ENCODE measurements around the gene ST3GAL3. TPM values are rescaled to one million over a fixed set of nuclear protein-coding genes. Genes with fewer than 3 reads are reported as not detected.

ST3GAL3 gene
- total and polyA plus RNA-seq, 2 of the 13 experiments (the other 11 are each of a cell fraction or from before 2014, with no cell fraction given), result 5.1 to 8.1 TPM

DNA sequence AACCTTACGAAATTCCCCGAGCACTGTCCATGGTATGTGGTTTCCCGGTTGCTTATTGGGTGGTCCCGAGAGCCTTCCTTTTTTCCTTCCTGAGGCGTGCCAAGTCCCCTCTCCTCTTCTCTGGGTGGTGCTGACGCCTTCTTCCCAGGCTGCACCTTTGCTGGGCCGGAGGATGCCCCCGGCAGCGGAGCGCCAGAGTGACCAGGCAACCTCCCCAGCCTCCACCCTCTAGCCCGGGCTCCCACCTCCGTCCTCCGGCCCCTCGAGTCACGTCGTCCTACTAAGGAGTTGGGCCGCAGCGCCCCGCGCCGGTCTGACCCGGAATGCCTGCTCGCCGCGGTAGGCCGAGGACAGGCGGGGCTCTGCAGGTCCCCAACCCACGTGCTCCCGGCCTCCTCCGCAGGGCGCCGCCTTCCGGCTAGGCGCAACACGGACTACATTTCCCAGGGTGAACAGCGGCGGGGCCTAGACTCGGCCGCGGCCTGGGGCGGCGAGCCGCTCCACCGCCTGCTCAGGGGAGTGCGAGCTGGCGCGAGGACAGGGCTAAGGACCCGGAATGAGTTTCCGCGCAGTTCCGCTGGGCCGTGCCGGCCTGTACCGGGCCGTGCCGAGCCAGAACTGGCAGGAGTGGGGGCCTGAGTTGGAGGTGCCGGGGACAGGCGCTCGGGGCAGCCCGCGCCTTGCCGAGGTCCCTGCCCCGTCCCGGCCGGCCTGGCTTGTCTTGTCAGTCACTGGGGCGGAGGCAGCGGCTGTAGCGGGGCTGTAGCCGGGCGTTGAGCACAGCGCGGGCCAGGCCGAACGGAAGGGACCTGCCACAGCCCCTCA is 239.1 kb downstream of the ST3GAL3 start, which contains the start of gene IPO13 (continued):
- no peak for TF ChIP-seq ZKSCAN5 (CRISPR knock-in tag; IDR thresholded peaks at IDR 0.05)
- TF ChIP-seq ZSCAN9 (CRISPR knock-in tag; IDR thresholded peaks at IDR 0.05; ENCODE audit: borderline replicate concordance), result peak; percentile 49; the same call in 1 of the 2 replicates
- TF ChIP-seq ZNF761 (CRISPR knock-in tag; conservative IDR thresholded peaks at IDR 0.05), result peak; percentile 88
- 0 out of 2 replicates have a peak, but pooled peaks have one; percentile 69 for TF ChIP-seq AKAP8 (CRISPR knock-in tag; IDR thresholded peaks at IDR 0.05)
- TF ChIP-seq, protein P1, sequence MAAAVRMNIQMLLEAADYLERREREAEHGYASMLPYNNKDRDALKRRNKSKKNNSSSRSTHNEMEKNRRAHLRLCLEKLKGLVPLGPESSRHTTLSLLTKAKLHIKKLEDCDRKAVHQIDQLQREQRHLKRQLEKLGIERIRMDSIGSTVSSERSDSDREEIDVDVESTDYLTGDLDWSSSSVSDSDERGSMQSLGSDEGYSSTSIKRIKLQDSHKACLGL (CRISPR knock-in tag; IDR thresholded peaks at IDR 0.05), result peak; percentile 93; the same call in 1 of the 2 replicates
- TF ChIP-seq NFE2L2 (IDR thresholded peaks at IDR 0.05; ENCODE audit: low read length), result no peak
- TF ChIP-seq DNMT1 (CRISPR knock-in tag; IDR thresholded peaks at IDR 0.05), result no peak; the same call in 1 of the 2 replicates
- TF ChIP-seq TAF1 (CRISPR knock-in tag; IDR thresholded peaks at IDR 0.05), result peak; percentile 87
- TF ChIP-seq MXI1 (IDR thresholded peaks at IDR 0.05; ENCODE audit: borderline replicate concordance, low read depth, low read length), result peak; percentile 98
- no peak for TF ChIP-seq TCF12 (IDR thresholded peaks at IDR 0.05)
- peak; percentile 2; the same call in 1 of the 2 replicates for TF ChIP-seq TCF12 (CRISPR knock-in tag; IDR thresholded peaks at IDR 0.05)
- TF ChIP-seq, protein P2, sequence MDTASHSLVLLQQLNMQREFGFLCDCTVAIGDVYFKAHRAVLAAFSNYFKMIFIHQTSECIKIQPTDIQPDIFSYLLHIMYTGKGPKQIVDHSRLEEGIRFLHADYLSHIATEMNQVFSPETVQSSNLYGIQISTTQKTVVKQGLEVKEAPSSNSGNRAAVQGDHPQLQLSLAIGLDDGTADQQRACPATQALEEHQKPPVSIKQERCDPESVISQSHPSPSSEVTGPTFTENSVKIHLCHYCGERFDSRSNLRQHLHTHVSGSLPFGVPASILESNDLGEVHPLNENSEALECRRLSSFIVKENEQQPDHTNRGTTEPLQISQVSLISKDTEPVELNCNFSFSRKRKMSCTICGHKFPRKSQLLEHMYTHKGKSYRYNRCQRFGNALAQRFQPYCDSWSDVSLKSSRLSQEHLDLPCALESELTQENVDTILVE (CRISPR knock-in tag; IDR thresholded peaks at IDR 0.05), result peak; percentile 79
- TF ChIP-seq, protein P3, sequence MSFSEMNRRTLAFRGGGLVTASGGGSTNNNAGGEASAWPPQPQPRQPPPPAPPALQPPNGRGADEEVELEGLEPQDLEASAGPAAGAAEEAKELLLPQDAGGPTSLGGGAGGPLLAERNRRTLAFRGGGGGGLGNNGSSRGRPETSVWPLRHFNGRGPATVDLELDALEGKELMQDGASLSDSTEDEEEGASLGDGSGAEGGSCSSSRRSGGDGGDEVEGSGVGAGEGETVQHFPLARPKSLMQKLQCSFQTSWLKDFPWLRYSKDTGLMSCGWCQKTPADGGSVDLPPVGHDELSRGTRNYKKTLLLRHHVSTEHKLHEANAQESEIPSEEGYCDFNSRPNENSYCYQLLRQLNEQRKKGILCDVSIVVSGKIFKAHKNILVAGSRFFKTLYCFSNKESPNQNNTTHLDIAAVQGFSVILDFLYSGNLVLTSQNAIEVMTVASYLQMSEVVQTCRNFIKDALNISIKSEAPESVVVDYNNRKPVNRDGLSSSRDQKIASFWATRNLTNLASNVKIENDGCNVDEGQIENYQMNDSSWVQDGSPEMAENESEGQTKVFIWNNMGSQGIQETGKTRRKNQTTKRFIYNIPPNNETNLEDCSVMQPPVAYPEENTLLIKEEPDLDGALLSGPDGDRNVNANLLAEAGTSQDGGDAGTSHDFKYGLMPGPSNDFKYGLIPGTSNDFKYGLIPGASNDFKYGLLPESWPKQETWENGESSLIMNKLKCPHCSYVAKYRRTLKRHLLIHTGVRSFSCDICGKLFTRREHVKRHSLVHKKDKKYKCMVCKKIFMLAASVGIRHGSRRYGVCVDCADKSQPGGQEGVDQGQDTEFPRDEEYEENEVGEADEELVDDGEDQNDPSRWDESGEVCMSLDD (CRISPR knock-in tag; IDR thresholded peaks at IDR 0.05; ENCODE audit: borderline replicate concordance), result no peak
- peak; percentile 83 for TF ChIP-seq ZNF607 (CRISPR knock-in tag; IDR thresholded peaks at IDR 0.05; ENCODE audit: borderline replicate concordance)
- TF ChIP-seq CC2D1A (CRISPR knock-in tag; IDR thresholded peaks at IDR 0.05), result no peak; the same call in 1 of the 2 replicates
- TF ChIP-seq ELF3 (CRISPR knock-in tag; IDR thresholded peaks at IDR 0.05), result peak; percentile 86
- no peak for TF ChIP-seq FIP1L1 (IDR thresholded peaks at IDR 0.05; ENCODE audit: borderline replicate concordance, insufficient read depth, low read depth, low read length)
- peak; percentile 87; the same call in 1 of the 2 replicates for TF ChIP-seq ZNF614 (CRISPR knock-in tag; IDR thresholded peaks at IDR 0.05; ENCODE audit: borderline replicate concordance)
- TF ChIP-seq, protein P4, sequence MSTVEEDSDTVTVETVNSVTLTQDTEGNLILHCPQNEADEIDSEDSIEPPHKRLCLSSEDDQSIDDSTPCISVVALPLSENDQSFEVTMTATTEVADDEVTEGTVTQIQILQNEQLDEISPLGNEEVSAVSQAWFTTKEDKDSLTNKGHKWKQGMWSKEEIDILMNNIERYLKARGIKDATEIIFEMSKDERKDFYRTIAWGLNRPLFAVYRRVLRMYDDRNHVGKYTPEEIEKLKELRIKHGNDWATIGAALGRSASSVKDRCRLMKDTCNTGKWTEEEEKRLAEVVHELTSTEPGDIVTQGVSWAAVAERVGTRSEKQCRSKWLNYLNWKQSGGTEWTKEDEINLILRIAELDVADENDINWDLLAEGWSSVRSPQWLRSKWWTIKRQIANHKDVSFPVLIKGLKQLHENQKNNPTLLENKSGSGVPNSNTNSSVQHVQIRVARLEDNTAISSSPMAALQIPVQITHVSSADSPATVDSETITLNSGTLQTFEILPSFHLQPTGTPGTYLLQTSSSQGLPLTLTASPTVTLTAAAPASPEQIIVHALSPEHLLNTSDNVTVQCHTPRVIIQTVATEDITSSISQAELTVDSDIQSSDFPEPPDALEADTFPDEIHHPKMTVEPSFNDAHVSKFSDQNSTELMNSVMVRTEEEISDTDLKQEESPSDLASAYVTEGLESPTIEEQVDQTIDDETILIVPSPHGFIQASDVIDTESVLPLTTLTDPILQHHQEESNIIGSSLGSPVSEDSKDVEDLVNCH (CRISPR knock-in tag; IDR thresholded peaks at IDR 0.05), result 0 out of 2 replicates have a peak, but pooled peaks have one; percentile 85
- 0 out of 2 replicates have a peak, but pooled peaks have one; percentile 14 for TF ChIP-seq ONECUT2 (CRISPR knock-in tag; IDR thresholded peaks at IDR 0.05)
- TF ChIP-seq GZF1 (CRISPR knock-in tag; IDR thresholded peaks at IDR 0.05), result peak; percentile 74; the same call in 1 of the 2 replicates
- peak; percentile 71; the same call in 1 of the 2 replicates for TF ChIP-seq CCDC6 (CRISPR knock-in tag; IDR thresholded peaks at IDR 0.05)
- TF ChIP-seq ZFP36L1 (CRISPR knock-in tag; IDR thresholded peaks at IDR 0.05), result peak; percentile 94
- TF ChIP-seq HDAC2 (CRISPR knock-in tag; IDR thresholded peaks at IDR 0.05), result peak; percentile 65

Measured in HepG2 (cell line).